Upper lobe of left lung (tissue), 6 donors: Measurements from ENCODE around the gene ATP11C. TPM values are rescaled to one million over a fixed set of nuclear protein-coding genes. Genes with fewer than 3 reads are reported as not detected.

ENCODE experiments used
- ATAC-seq, 2 donors: fragments of 200-7000 bp; cut with Tn5 transposase; one replicate each; pipeline ENCODE4 v1.9.1; 2022; ENCODE audit warnings: mild to moderate bottlenecking in 2 of 2, moderate library complexity in 2 of 2; ENCODE audit not compliant: low FRiP score in 2 of 2
- DNase-seq, 2 donors: peaks; one replicate each; pipeline ENCODE4 v3.0.0-alpha.2; 2019 to 2020
- H3K27ac ChIP-seq, 4 donors: fragments of 200-600 bp; sonication (generic); one replicate each; pipeline ENCODE4 v1.5.1; 2016 to 2019
- H3K27me3 ChIP-seq, 4 donors: fragments of 200-600 bp; sonication (generic); one replicate each; pipeline ENCODE4 v1.5.1; 2017 to 2019
- H3K36me3 ChIP-seq, 4 donors: fragments of 200-600 bp; sonication (generic); one replicate each; pipeline ENCODE4 v1.5.1; 2016 to 2019
- H3K4me1 ChIP-seq, 4 donors: fragments of 200-600 bp; sonication (generic); one replicate each; pipeline ENCODE4 v1.5.1; 2018 to 2019
- H3K4me3 ChIP-seq, 4 donors: fragments of 200-600 bp; sonication (generic); one replicate each; pipeline ENCODE4 v1.5.1; 2017 to 2019; ENCODE audit warnings: mild to moderate bottlenecking in 2 of 4, moderate library complexity in 1 of 4
- H3K9me3 ChIP-seq, 4 donors: fragments of 200-600 bp; sonication (generic); one replicate each; pipeline ENCODE4 v1.5.1; 2018 to 2019
- CTCF ChIP-seq, 6 experiments: fragments of 450-650 bp in 4 of 6; fragments of 200-600 bp in 2 of 6; sonication (generic) in 2 of 6; IDR thresholded peaks; one replicate each; pipeline ENCODE4 v1.5.1; 2016 to 2019; ENCODE audit warnings: antibody characterized with exemption in 6 of 6
- EP300 ChIP-seq, 4 donors: sonication (generic); formaldehyde crosslinking; IDR thresholded peaks; one replicate each; pipeline ENCODE4 v1.5.1; 2017; ENCODE audit warnings: antibody characterized with exemption in 4 of 4, control low read depth in 2 of 4
- POLR2A ChIP-seq, 4 donors: fragments of 450-650 bp; IDR thresholded peaks; one replicate each; pipeline ENCODE4 v1.5.1; 2016 to 2017; ENCODE audit warnings: antibody characterized with exemption in 4 of 4, mild to moderate bottlenecking in 2 of 4
- POLR2AphosphoS5 ChIP-seq, 2 donors: sonication (generic); formaldehyde crosslinking; IDR thresholded peaks; one replicate each; pipeline ENCODE4 v1.5.1; 2017; ENCODE audit warnings: antibody characterized with exemption in 2 of 2
- WGBS, 2 donors: methylation state at CpG; one replicate each; pipeline ENCODE4 v1.1.5; 2017 to 2018; 5-methylcytosine and 5-hydroxymethylcytosine counted together
- total RNA-seq, 6 donors: library from RNA; depleted of rRNA in 4 of 6; stranded (reverse); fragments of >200 nt in 4 of 6; gene quantifications; one replicate each; pipeline versions ENCODE4 v1.1.0 to v1.2.1, GENCODE V29; 2016 to 2021
- donor health status: DM: no; HTN: no; CAD: no; lungs with moderate emphysema.
- donor health status: DM: no; HTN: yes; CAD: no; lungs with severe emphysema.

The ATP11C gene
- total RNA-seq, 6 donors from 2014 or later = 9.5 to 24.4 (median 15.1) TPM

GRCh38 chrX:139770366-139770765 is 162.5 kb downstream of the ATP11C start:
- no peaks in the 10 kb centered on the region for H3K9me3 ChIP-seq
- 87 to 94% methylated on average over 2 of the region's 2 CpGs for WGBS, 2 donors
- no peak overlapping the region for H3K4me3 ChIP-seq
- peaks cover 0 to 6% (median 0%) of the 10 kb centered on the region in 4 donors for H3K36me3 ChIP-seq
- ATAC-seq (no peak), DNase-seq (no peak)
- no peak for TF ChIP-seq POLR2A (IDR thresholded peaks at IDR 0.05)
- no peak for TF ChIP-seq EP300 (IDR thresholded peaks at IDR 0.05)
- no peak for TF ChIP-seq CTCF (IDR thresholded peaks at IDR 0.05)
- no peak for TF ChIP-seq POLR2AphosphoS5 (IDR thresholded peaks at IDR 0.05)
- no peaks in the 10 kb centered on the region for H3K4me1 ChIP-seq
- H3K27me3 ChIP-seq = no peaks in the 10 kb centered on the region
- H3K27ac ChIP-seq = no peak overlapping the region

- Histone ChIP-seq H3K9me3 (no peaks in the 10 kb centered on the region), H3K27me3 (no peaks in the 10 kb centered on the region), H3K27ac (no peak overlapping the region), H3K4me1 (no peaks in the 10 kb centered on the region), H3K4me3 (no peak overlapping the region), H3K36me3 (no peaks in the 10 kb centered on the region)
- TF ChIP-seq POLR2A (IDR thresholded peaks at IDR 0.05) (no peak), CTCF (IDR thresholded peaks at IDR 0.05) (no peak), EP300 (IDR thresholded peaks at IDR 0.05) (no peak), POLR2AphosphoS5 (IDR thresholded peaks at IDR 0.05) (no peak)
- 57 to 63% methylated on average over 5 of the region's 5 CpGs for WGBS, 2 donors
- DNase-seq (no peak), ATAC-seq (no peak)
Observed at GRCh38 chrX:139766545-139766983, 166.3 kb downstream of the ATP11C start.

- DNase-seq (no peak), ATAC-seq (peak in 1 of 2 donors; percentile 29)
- Histone ChIP-seq H3K4me3 (no peak overlapping the region), H3K36me3 (no peaks in the 10 kb centered on the region), H3K9me3 (no peaks in the 10 kb centered on the region), H3K27me3 (no peaks in the 10 kb centered on the region), H3K27ac (no peak overlapping the region), H3K4me1 (no peaks in the 10 kb centered on the region)
- 65 to 93% methylated on average over 4 of the region's 4 CpGs for WGBS, 2 donors
- no peak for TF ChIP-seq CTCF (IDR thresholded peaks at IDR 0.05)
- TF ChIP-seq EP300 (IDR thresholded peaks at IDR 0.05) = no peak
- TF ChIP-seq POLR2A (IDR thresholded peaks at IDR 0.05) = no peak
- TF ChIP-seq POLR2AphosphoS5 (IDR thresholded peaks at IDR 0.05) = no peak
Observed at GRCh38 chrX:139762400-139763183, 170.3 kb downstream of the ATP11C start.

GRCh38 chrX:139759637-139760036 is 173.2 kb downstream of the ATP11C start:
- Histone ChIP-seq H3K4me1 (no peaks in the 10 kb centered on the region), H3K4me3 (no peak overlapping the region), H3K27me3 (no peaks in the 10 kb centered on the region), H3K27ac (no peak overlapping the region), H3K36me3 (no peaks in the 10 kb centered on the region), H3K9me3 (peaks cover 0 to 7% (median 0%) of the 10 kb centered on the region in 4 donors)
- DNase-seq = no peak
- WGBS, 2 donors = 68 to 83% methylated on average over 4 of the region's 4 CpGs
- no peak for ATAC-seq
- peak in 1 of 6 experiments; percentile 29 for TF ChIP-seq CTCF (IDR thresholded peaks at IDR 0.05)
- no peak for TF ChIP-seq POLR2A (IDR thresholded peaks at IDR 0.05)

- TF ChIP-seq POLR2A (IDR thresholded peaks at IDR 0.05) (no peak), CTCF (IDR thresholded peaks at IDR 0.05) (no peak), POLR2AphosphoS5 (IDR thresholded peaks at IDR 0.05) (no peak), EP300 (IDR thresholded peaks at IDR 0.05) (no peak)
- no peak for ATAC-seq
Observed at GRCh38 chrX:139758809-139759208, 174.0 kb downstream of the ATP11C start.

More at GRCh38 chrX:139758809-139759208, 174.0 kb downstream of the ATP11C start:
- H3K4me1 ChIP-seq = no peaks in the 10 kb centered on the region
- DNase-seq = no peak
- no peak overlapping the region for H3K4me3 ChIP-seq
- WGBS, 2 donors = 92 to 100% methylated on average over 1 of the region's 1 CpG
- H3K27ac ChIP-seq = no peak overlapping the region
- no peaks in the 10 kb centered on the region for H3K27me3 ChIP-seq
- H3K9me3 ChIP-seq = peaks cover 0 to 16% (median 3%) of the 10 kb centered on the region in 4 donors
- H3K36me3 ChIP-seq = no peaks in the 10 kb centered on the region
